Adrenal gland (tissue), 12 donors: ENCODE data around the gene ZNF281. TPM values are rescaled to one million over a fixed set of nuclear protein-coding genes. Genes with fewer than 3 reads are reported as not detected.

Source experiments
- DNase-seq, 7 donors: peaks; one replicate each; pipeline ENCODE4 v3.0.0-alpha.2; 2019 to 2020
- H3K27ac ChIP-seq, 5 donors: fragments of 200-600 bp; sonication (generic) in 4 of 5; 1 replicate in 3 of 5; 2 replicates in 2 of 5; pipeline versions ENCODE4 v1.5.1 to v1.8.0; 2016 to 2020; ENCODE audit warnings: mild to moderate bottlenecking in 1 of 5
- H3K27me3 ChIP-seq: fragments of 200-600 bp; 2 replicates; pipeline ENCODE4 v1.8.0; 2021
- H3K36me3 ChIP-seq, 2 donors: fragments of 200-600 bp; replicated peaks in 1 of 2; 1 replicate in 1 of 2; 2 replicates in 1 of 2; pipeline versions ENCODE4 v1.5.1 to v1.8.0; 2018 to 2022
- H3K4me1 ChIP-seq, 2 donors: fragments of 200-600 bp; replicated peaks in 1 of 2; 1 replicate in 1 of 2; 2 replicates in 1 of 2; pipeline versions ENCODE4 v1.5.1 to v1.8.0; 2018 to 2021
- H3K4me3 ChIP-seq, 4 donors: fragments of 200-600 bp; sonication (generic) in 3 of 4; one replicate each; pipeline ENCODE4 v1.5.1; 2016 to 2018
- H3K9me3 ChIP-seq, 3 donors: fragments of 200-600 bp; sonication (generic) in 1 of 3; replicated peaks in 1 of 3; 1 replicate in 2 of 3; 2 replicates in 1 of 3; pipeline versions ENCODE4 v1.5.1 to v1.8.0; 2016 to 2021
- CTCF ChIP-seq, 6 experiments: fragments of 450-650 bp in 4 of 6; fragments of 200-600 bp in 2 of 6; sonication (generic) in 1 of 6; IDR thresholded peaks; 1 replicate in 5 of 6; 2 replicates in 1 of 6; pipeline versions ENCODE4 v1.5.1 to v1.8.0; 2016 to 2021; ENCODE audit warnings: antibody characterized with exemption in 6 of 6, mild to moderate bottlenecking in 2 of 6, moderate library complexity in 1 of 6
- POLR2A ChIP-seq, 2 donors: fragments of 450-650 bp; IDR thresholded peaks; one replicate each; pipeline ENCODE4 v1.6.1; 2017; ENCODE audit warnings: antibody characterized with exemption in 2 of 2, mild to moderate bottlenecking in 2 of 2, moderate library complexity in 1 of 2
- WGBS, 4 donors: extraction: QIAGEN DNeasy Blood & Tissue Kit in 2 of 4; methylation state at CpG; one replicate each; pipeline versions ENCODE4 v1.1.5 to v1.1.7; 2013 to 2017; 5-methylcytosine and 5-hydroxymethylcytosine counted together
- intact Hi-C, 2 donors: fragments of 100-400 bp; cut with DNase I; formaldehyde crosslinking; loops; one replicate each; pipeline versions ENCODE4 v1.14.1 to v1.15.0; 2022 to 2023
- polyA plus RNA-seq, 3 donors: library from polyadenylated mRNA; stranded (reverse); fragments of 200-250 nt in 2 of 3; fragments of 350-450 nt in 1 of 3; fragmentation: Illumina TruSeq in 1 of 3; extraction: RNeasy Lipid Tissue Mini Kit (QIAGEN cat#74804) in 1 of 3; gene quantifications; one replicate each; pipeline ENCODE4 v1.2.3, GENCODE V29; 2013 to 2014
- total RNA-seq, 9 donors: library from RNA; depleted of rRNA in 4 of 9; stranded (reverse); fragments of >200 nt in 4 of 9; fragments of 120-200 nt in 1 of 9; fragmentation: NEBNext Ultra II Directional in 1 of 9; extraction: Animal tissue kit (Norgen Biotek cat#: 25700) in 1 of 9; gene quantifications; one replicate each; pipeline versions ENCODE4 v1.1.0 to v1.2.4, GENCODE V29; 2013 to 2023
- donor health status: healthy with polysubstance abuse.
- donor health status: Bipolar disorder and iron deficiency.
- donor health status: DM: yes; HTN: yes; CAD: no.
- donor health status: DM: no; HTN: no; CAD: no.
- donor health status: DM: no; HTN: no; CAD: no.
- donor health status: DM: yes; HTN: yes; CAD: no.

Gene ZNF281
- total and polyA plus RNA-seq, 12 donors, result 2.2 to 11.6 (median 8.4) TPM

GRCh38 chr1:200384818-200385390 lies 24.9 kb downstream of the ZNF281 start:
- Histone ChIP-seq H3K9me3 (no peaks in the 10 kb centered on the region), H3K4me3 (no peak overlapping the region), H3K36me3 (no peaks in the 10 kb centered on the region), H3K27ac (no peak overlapping the region), H3K27me3 (no peaks in the 10 kb centered on the region), H3K4me1 (no peaks in the 10 kb centered on the region)
- WGBS, 4 donors, result 92 to 97% (median 96%) methylated on average over 11 of the region's 11 CpGs
- intact Hi-C loops, result no loop called here
- no peak for DNase-seq
- TF ChIP-seq CTCF (IDR thresholded peaks at IDR 0.05), result no peak
- no peak for TF ChIP-seq POLR2A (IDR thresholded peaks at IDR 0.05)

- peaks cover 0 to 8% of the 10 kb centered on the region in 2 donors for H3K4me1 ChIP-seq
- intact Hi-C loops, result no loop called here
- H3K27ac ChIP-seq, result no peak overlapping the region
- WGBS, 4 donors, result 91 to 93% (median 92%) methylated on average over 8 of the region's 8 CpGs
- TF ChIP-seq POLR2A (IDR thresholded peaks at IDR 0.05) (no peak), CTCF (IDR thresholded peaks at IDR 0.05) (no peak)
- no peaks in the 10 kb centered on the region for H3K9me3 ChIP-seq
- H3K36me3 ChIP-seq, result no peaks in the 10 kb centered on the region
- no peak for DNase-seq
- no peak overlapping the region for H3K4me3 ChIP-seq
- H3K27me3 ChIP-seq, result no peaks in the 10 kb centered on the region
These were observed 28.4 kb downstream of the ZNF281 start for GRCh38 chr1:200381256-200381984.

GRCh38 chr1:200380589-200381021 lies 29.2 kb downstream of the ZNF281 start:
- Histone ChIP-seq H3K9me3 (no peaks in the 10 kb centered on the region), H3K27me3 (no peaks in the 10 kb centered on the region), H3K27ac (no peak overlapping the region), H3K4me3 (no peak overlapping the region), H3K36me3 (no peaks in the 10 kb centered on the region), H3K4me1 (peaks cover 0 to 8% of the 10 kb centered on the region in 2 donors)
- intact Hi-C loops, result no loop called here
- DNase-seq, result no peak
- 84 to 96% (median 91%) methylated on average over 1 of the region's 1 CpG for WGBS, 4 donors
- no peak for TF ChIP-seq CTCF (IDR thresholded peaks at IDR 0.05)
- no peak for TF ChIP-seq POLR2A (IDR thresholded peaks at IDR 0.05)

- no peaks in the 10 kb centered on the region for H3K9me3 ChIP-seq
- WGBS, 4 donors, result 88 to 93% (median 89%) methylated on average over 3 of the region's 3 CpGs
- DNase-seq, result no peak
- no peaks in the 10 kb centered on the region for H3K36me3 ChIP-seq
- peaks cover 0 to 8% of the 10 kb centered on the region in 2 donors for H3K4me1 ChIP-seq
- TF ChIP-seq CTCF (IDR thresholded peaks at IDR 0.05) (no peak), POLR2A (IDR thresholded peaks at IDR 0.05) (no peak)
- intact Hi-C loops, result no loop called here
- H3K4me3 ChIP-seq, result no peak overlapping the region
- H3K27me3 ChIP-seq, result no peaks in the 10 kb centered on the region
- H3K27ac ChIP-seq, result no peak overlapping the region
These were observed 29.8 kb downstream of the ZNF281 start for GRCh38 chr1:200379940-200380588.
